HFF-Myc (cell line): ENCODE results near the gene BCOR.

Experiments
- DNase-seq: peaks from one replicate; pipeline ENCODE4 v3.0.0-alpha.2; 2011; ENCODE audit warnings: low read depth; ENCODE audit errors: extremely low read depth
- H3K4me3 ChIP-seq: replicated peaks from 2 replicates; pipeline ENCODE4 v1.5.1; 2011; ENCODE audit warnings: low read depth, mild to moderate bottlenecking, control low read depth, low read length
- CTCF ChIP-seq: IDR thresholded peaks from 2 replicates; pipeline ENCODE4 v1.5.1; 2012; ENCODE audit warnings: mild to moderate bottlenecking, low read depth, low read length, control low read depth; ENCODE audit errors: missing control alignments

BCOR gene

GRCh38 chrX:40143987-40144386 is 46.2 kb upstream of the BCOR start:
- H3K4me3 ChIP-seq = no peak overlapping the region
- no peak for DNase-seq
- no peak for TF ChIP-seq CTCF

GRCh38 chrX:40143001-40143400 is 45.2 kb upstream of the BCOR start:
- no peak for TF ChIP-seq CTCF
- H3K4me3 ChIP-seq = no peak overlapping the region
- DNase-seq = no peak

GRCh38 chrX:40142417-40142816 is 44.7 kb upstream of the BCOR start:
- no peak overlapping the region for H3K4me3 ChIP-seq
- no peak for DNase-seq
- TF ChIP-seq CTCF = no peak

GRCh38 chrX:40140706-40141499 is 43.1 kb upstream of the BCOR start:
- H3K4me3 ChIP-seq = no peak overlapping the region
- no peak for DNase-seq
- TF ChIP-seq CTCF = no peak

GRCh38 chrX:40132751-40133150 is 35.0 kb upstream of the BCOR start:
- H3K4me3 ChIP-seq = no peak overlapping the region
- DNase-seq = no peak
- no peak for TF ChIP-seq CTCF

- no peak for DNase-seq
- no peak for TF ChIP-seq CTCF
- H3K4me3 ChIP-seq = no peak overlapping the region
Observed at GRCh38 chrX:40131654-40132337, 34.0 kb upstream of the BCOR start.
